ENCODE data around the gene NUCB1.
"Not testable (repeated sequence)": the region's sequence is repeated elsewhere in the genome, so short reads cannot be mapped to it uniquely, and the experiment has no call there.

The NUCB1 gene

GRCh38 chr19:48921721-48922500 is 21.8 kb downstream of the NUCB1 start:
- TF ChIP-seq CTCF (IDR thresholded peaks at IDR 0.05; ENCODE audit: low read depth, low read length, missing control alignments): no peak
- H3K4me3 ChIP-seq (ENCODE audit: low read depth, low read length): no peak overlapping the region
- DNase-seq (ENCODE audit: low read depth): no peak

GRCh38 chr19:48922548-48923490 is 22.7 kb downstream of the NUCB1 start:
- no peak overlapping the region for H3K4me3 ChIP-seq (ENCODE audit: low read depth, low read length)
- DNase-seq (ENCODE audit: low read depth): no peak
- TF ChIP-seq CTCF (IDR thresholded peaks at IDR 0.05; ENCODE audit: low read depth, low read length, missing control alignments): no peak

DNA sequence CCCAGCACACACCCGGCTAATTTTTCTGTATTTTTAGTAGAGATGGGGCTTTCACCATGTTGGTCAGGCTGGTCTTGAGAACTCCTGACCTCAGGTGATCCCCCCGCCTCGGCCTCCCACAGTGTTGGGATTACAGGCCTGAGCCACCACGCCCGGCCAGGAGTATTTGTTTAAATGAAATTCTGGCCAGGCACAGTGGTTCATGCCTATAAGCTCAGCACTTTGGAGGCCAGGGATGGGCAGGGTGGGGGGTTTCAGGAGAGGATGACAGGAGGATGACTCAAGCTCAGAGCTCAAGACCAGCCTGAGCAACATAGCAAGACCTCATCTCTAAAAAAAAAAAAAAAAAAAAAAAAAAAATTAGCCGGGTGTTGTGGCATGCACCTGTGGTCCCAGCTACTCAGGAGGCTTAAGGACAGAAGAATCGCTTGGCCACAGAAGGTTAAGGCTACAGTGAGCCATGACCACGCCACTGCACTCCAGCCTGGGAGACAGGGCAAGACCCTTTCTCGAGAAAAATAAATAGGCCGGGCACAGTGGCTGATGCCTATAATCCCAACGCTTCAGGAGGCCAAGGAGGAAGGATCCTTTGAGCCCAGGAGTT is 25.2 kb downstream of the NUCB1 start:
- H3K4me3 ChIP-seq (ENCODE audit: low read depth, low read length): no peak overlapping the region
- DNase-seq (ENCODE audit: low read depth): no peak
- no peak for TF ChIP-seq CTCF (IDR thresholded peaks at IDR 0.05; ENCODE audit: low read depth, low read length, missing control alignments)

- not testable (repeated sequence) for H3K4me3 ChIP-seq (ENCODE audit: low read depth, low read length); DNase-seq (ENCODE audit: low read depth)
Measured at GRCh38 chr19:48925890-48926289, 25.8 kb downstream of the NUCB1 start.

GRCh38 chr19:48926909-48927308 is 26.8 kb downstream of the NUCB1 start:
- no peak for TF ChIP-seq CTCF (IDR thresholded peaks at IDR 0.05; ENCODE audit: low read depth, low read length, missing control alignments)
- DNase-seq (ENCODE audit: low read depth): no peak

GRCh38 chr19:48927692-48928091 is 27.6 kb downstream of the NUCB1 start:
- DNase-seq (ENCODE audit: low read depth): not testable (repeated sequence)

More at GRCh38 chr19:48926909-48927308, 26.8 kb downstream of the NUCB1 start:
- H3K4me3 ChIP-seq (ENCODE audit: low read depth, low read length): no peak overlapping the region

GRCh38 chr19:48928164-48929025 is 28.3 kb downstream of the NUCB1 start:
- no peak for DNase-seq (ENCODE audit: low read depth)
- H3K4me3 ChIP-seq (ENCODE audit: low read depth, low read length): no peak overlapping the region

More at GRCh38 chr19:48927692-48928091, 27.6 kb downstream of the NUCB1 start:
- H3K4me3 ChIP-seq (ENCODE audit: low read depth, low read length): not testable (repeated sequence)

More at GRCh38 chr19:48928164-48929025, 28.3 kb downstream of the NUCB1 start:
- no peak for TF ChIP-seq CTCF (IDR thresholded peaks at IDR 0.05; ENCODE audit: low read depth, low read length, missing control alignments)
